Stomach (tissue), 9 donors: ENCODE results near the gene DTX3. TPM values are rescaled to one million over a fixed set of nuclear protein-coding genes. Genes with fewer than 3 reads are reported as not detected.

ENCODE experiments used
- DNase-seq, 2 donors: peaks; one replicate each; pipeline versions ENCODE4 v3.0.0 to v3.0.0-alpha.2; 2013 to 2019
- H3K27ac ChIP-seq, 5 donors: fragments of 200-600 bp in 4 of 5; sonication (generic) in 4 of 5; one replicate each; pipeline ENCODE4 v1.5.1; 2013 to 2019; ENCODE audit warnings: mild to moderate bottlenecking in 1 of 5, moderate library complexity in 1 of 5
- H3K27me3 ChIP-seq, 3 donors: fragments of 200-600 bp; sonication (generic); one replicate each; pipeline ENCODE4 v1.5.1; 2017 to 2019; ENCODE audit warnings: mixed run types in 1 of 3
- H3K36me3 ChIP-seq, 4 donors: fragments of 200-600 bp; sonication (generic); 1 replicate in 3 of 4; 2 replicates in 1 of 4; pipeline ENCODE4 v1.5.1; 2016 to 2019
- H3K4me1 ChIP-seq, 4 donors: fragments of 200-600 bp; sonication (generic); one replicate each; pipeline ENCODE4 v1.5.1; 2016 to 2019
- H3K4me3 ChIP-seq, 4 donors: fragments of 200-600 bp; sonication (generic) in 3 of 4; one replicate each; pipeline ENCODE4 v1.5.1; 2016 to 2019; ENCODE audit warnings: mild to moderate bottlenecking in 1 of 4
- H3K9me3 ChIP-seq, 4 donors: fragments of 200-600 bp; sonication (generic); one replicate each; pipeline ENCODE4 v1.5.1; 2016 to 2019
- EP300 ChIP-seq: sonication (generic); formaldehyde crosslinking; IDR thresholded peaks from one replicate; pipeline ENCODE4 v1.6.1; 2017; ENCODE audit warnings: antibody characterized with exemption
- POLR2A ChIP-seq, 4 donors: fragments of 450-650 bp; IDR thresholded peaks; one replicate each; pipeline ENCODE4 v1.6.1; 2016; ENCODE audit warnings: antibody characterized with exemption in 4 of 4, control low read depth in 2 of 4, mild to moderate bottlenecking in 1 of 4, moderate library complexity in 1 of 4
- POLR2AphosphoS5 ChIP-seq, 3 donors: sonication (generic); formaldehyde crosslinking; IDR thresholded peaks; one replicate each; pipeline ENCODE4 v1.6.1; 2016; ENCODE audit warnings: antibody characterized with exemption in 3 of 3
- WGBS, 5 donors: extraction: QIAGEN DNeasy Blood & Tissue Kit in 3 of 5; methylation state at CpG; one replicate each; pipeline versions ENCODE4 v1.1.5 to v1.1.7; 2013 to 2018; 5-methylcytosine and 5-hydroxymethylcytosine counted together
- intact Hi-C: fragments of 100-400 bp; cut with DNase I; formaldehyde crosslinking; loops from one replicate; pipeline ENCODE4 v1.15.1; 2023; ENCODE audit warnings: low total_unique reads
- polyA plus RNA-seq, 3 donors: library from polyadenylated mRNA; stranded (reverse); fragments of 200-250 nt; gene quantifications; one replicate each; pipeline ENCODE4 v1.2.3, GENCODE V29; 2013
- total RNA-seq, 5 donors: library from RNA; depleted of rRNA; stranded (reverse); fragments of >200 nt; gene quantifications; one replicate each; pipeline versions ENCODE4 v1.1.0 to v1.2.3, GENCODE V29; 2014 to 2016
- TF ChIP-seq, protein P1 (sequence below), 7 experiments: fragments of 450-650 bp in 4 of 7; fragments of 200-600 bp in 3 of 7; sonication (generic) in 3 of 7; IDR thresholded peaks; one replicate each; pipeline ENCODE4 v1.5.1; 2016 to 2019; ENCODE audit warnings: antibody characterized with exemption in 7 of 7, control low read depth in 2 of 7, mild to moderate bottlenecking in 1 of 7
- donor health status: healthy with polysubstance abuse.
- donor health status: Bipolar disorder and iron deficiency.
- donor health status: healthy.

Gene DTX3
- total and polyA plus RNA-seq, 8 donors: 5.2 to 49.6 (median 15.9) TPM

GRCh38 chr12:57611108-57611826 is 6.6 kb downstream of the DTX3 start, which contains the start of gene ARHGEF25:
Gene ARHGEF25 (plus strand): TSS chr12:57611435. CDS start chr12:57611895, 460 bp downstream.
- Histone ChIP-seq H3K36me3 (peaks cover 3 to 62% (median 45%) of the 10 kb centered on the region in 4 donors), H3K27ac (peak within 1 kb of the TSS; percentile 53 to 91 (median 82)), H3K9me3 (no peaks in the 10 kb centered on the region), H3K4me1 (peaks cover 22 to 65% (median 40%) of the 10 kb centered on the region in 4 donors), H3K4me3 (peak within 1 kb of the TSS; percentile 54 to 71 (median 64)), H3K27me3 (peaks cover 0 to 65% (median 28%) of the 10 kb centered on the region in 3 donors)
- TF ChIP-seq POLR2AphosphoS5 (IDR thresholded peaks at IDR 0.05): peak in 1 of 3 donors; percentile 32
- TF ChIP-seq POLR2A (IDR thresholded peaks at IDR 0.05): no peak
- TF ChIP-seq, protein P1, sequence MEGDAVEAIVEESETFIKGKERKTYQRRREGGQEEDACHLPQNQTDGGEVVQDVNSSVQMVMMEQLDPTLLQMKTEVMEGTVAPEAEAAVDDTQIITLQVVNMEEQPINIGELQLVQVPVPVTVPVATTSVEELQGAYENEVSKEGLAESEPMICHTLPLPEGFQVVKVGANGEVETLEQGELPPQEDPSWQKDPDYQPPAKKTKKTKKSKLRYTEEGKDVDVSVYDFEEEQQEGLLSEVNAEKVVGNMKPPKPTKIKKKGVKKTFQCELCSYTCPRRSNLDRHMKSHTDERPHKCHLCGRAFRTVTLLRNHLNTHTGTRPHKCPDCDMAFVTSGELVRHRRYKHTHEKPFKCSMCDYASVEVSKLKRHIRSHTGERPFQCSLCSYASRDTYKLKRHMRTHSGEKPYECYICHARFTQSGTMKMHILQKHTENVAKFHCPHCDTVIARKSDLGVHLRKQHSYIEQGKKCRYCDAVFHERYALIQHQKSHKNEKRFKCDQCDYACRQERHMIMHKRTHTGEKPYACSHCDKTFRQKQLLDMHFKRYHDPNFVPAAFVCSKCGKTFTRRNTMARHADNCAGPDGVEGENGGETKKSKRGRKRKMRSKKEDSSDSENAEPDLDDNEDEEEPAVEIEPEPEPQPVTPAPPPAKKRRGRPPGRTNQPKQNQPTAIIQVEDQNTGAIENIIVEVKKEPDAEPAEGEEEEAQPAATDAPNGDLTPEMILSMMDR (IDR thresholded peaks at IDR 0.05): no peak
- WGBS, 5 donors: 1 to 4% (median 1%) methylated on average over 21 to 54 of the region's 55 CpGs
- peak; percentile 53 to 93 for DNase-seq
- intact Hi-C loops: no loop called here

DNA sequence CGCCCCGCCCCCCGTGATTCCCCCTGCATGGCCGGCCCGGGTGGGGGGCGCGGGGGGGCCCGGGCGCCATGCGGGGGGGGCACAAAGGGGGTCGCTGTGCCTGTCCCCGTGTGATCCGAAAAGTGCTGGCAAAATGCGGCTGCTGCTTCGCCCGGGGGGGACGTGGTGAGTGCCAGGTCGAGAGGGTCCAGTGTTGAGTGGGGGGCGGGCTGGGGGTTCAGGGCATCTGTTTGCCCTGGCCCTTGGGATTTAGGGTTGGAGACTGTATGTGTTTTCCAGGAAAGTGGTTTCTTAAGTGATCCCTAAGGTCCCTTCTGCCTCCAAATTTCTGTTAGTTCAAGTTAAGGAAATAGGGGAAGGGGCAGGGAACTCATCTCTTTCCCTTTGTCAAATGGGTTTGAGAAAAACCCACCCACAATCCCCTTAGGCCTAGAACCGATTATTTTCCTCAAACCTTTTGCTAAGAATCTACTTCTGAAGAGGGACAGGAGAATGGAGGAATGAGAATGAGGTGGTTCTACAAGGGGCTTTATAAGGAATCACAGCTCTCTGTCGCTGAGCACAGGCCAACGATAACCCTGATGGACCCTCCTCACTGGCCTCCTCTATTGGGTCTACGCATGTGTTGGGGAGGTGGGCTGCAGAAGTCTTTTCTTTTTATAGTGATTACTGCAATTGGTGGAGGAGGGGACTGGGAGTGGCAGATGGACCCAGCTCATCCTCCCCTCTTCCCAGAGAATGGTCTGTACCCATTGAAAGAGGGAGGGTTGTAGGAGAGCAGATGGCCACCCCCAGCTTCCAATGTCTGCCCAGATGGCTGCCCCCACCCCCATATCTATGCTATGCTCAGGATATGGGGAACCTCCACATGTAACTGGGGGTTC is 7.4 kb downstream of the DTX3 start:
- H3K4me1 ChIP-seq: peaks cover 22 to 63% (median 40%) of the 10 kb centered on the region in 4 donors
- DNase-seq: peak in 1 of 2 donors; percentile 21
- peaks cover 5 to 57% (median 42%) of the 10 kb centered on the region in 4 donors for H3K36me3 ChIP-seq
- WGBS, 5 donors: 17 to 26% (median 18%) methylated on average over 11 to 23 of the region's 23 CpGs
- H3K27me3 ChIP-seq: peaks cover 0 to 71% (median 28%) of the 10 kb centered on the region in 3 donors
- TF ChIP-seq EP300 (no peak), POLR2AphosphoS5 (IDR thresholded peaks at IDR 0.05) (no peak), POLR2A (IDR thresholded peaks at IDR 0.05) (no peak)
- TF ChIP-seq, protein P1 (IDR thresholded peaks at IDR 0.05): no peak
- H3K4me3 ChIP-seq: peak overlapping the region; percentile 54 to 71 (median 64)
- intact Hi-C loops: no loop called here
- no peaks in the 10 kb centered on the region for H3K9me3 ChIP-seq
- H3K27ac ChIP-seq: peak overlapping the region in 4 of 5 donors; percentile 81 to 91 (median 84)

GRCh38 chr12:57612711-57613426 is 8.2 kb downstream of the DTX3 start:
- Histone ChIP-seq H3K9me3 (no peaks in the 10 kb centered on the region), H3K4me3 (peak overlapping the region in 1 of 4 donors; percentile 54), H3K27ac (peak overlapping the region in 1 of 5 donors; percentile 91), H3K36me3 (peaks cover 5 to 57% (median 34%) of the 10 kb centered on the region in 4 donors), H3K4me1 (peaks cover 22 to 63% (median 40%) of the 10 kb centered on the region in 4 donors), H3K27me3 (peaks cover 0 to 79% (median 28%) of the 10 kb centered on the region in 3 donors)
- 74 to 85% (median 82%) methylated on average over 10 of the region's 10 CpGs for WGBS, 5 donors
- DNase-seq: peak in 1 of 2 donors; percentile 1
- TF ChIP-seq, protein P1 (IDR thresholded peaks at IDR 0.05): no peak
- TF ChIP-seq POLR2A (IDR thresholded peaks at IDR 0.05) (no peak), EP300 (no peak), POLR2AphosphoS5 (IDR thresholded peaks at IDR 0.05) (no peak)
- intact Hi-C loops: no loop called here
